Skeletal muscle tissue (tissue), 4 donors: Measurements from ENCODE around the gene KCNMA1. TPM values are rescaled to one million over a fixed set of nuclear protein-coding genes. Genes with fewer than 3 reads are reported as not detected.

ENCODE experiments used
- H3K27ac ChIP-seq: one replicate; pipeline ENCODE4 v1.7.0; 2013; ENCODE audit warnings: mild to moderate bottlenecking, low read depth, low read length, inconsistent platforms
- H3K27me3 ChIP-seq, 3 donors: one replicate each; pipeline ENCODE4 v1.7.0; 2013; ENCODE audit warnings: low read length in 3 of 3; ENCODE audit not compliant: control insufficient read depth in 3 of 3, insufficient read depth in 3 of 3
- H3K36me3 ChIP-seq, 3 donors: one replicate each; pipeline ENCODE4 v1.7.0; 2013; ENCODE audit warnings: low read length in 3 of 3; ENCODE audit not compliant: control insufficient read depth in 3 of 3, insufficient read depth in 3 of 3
- H3K4me1 ChIP-seq, 3 donors: one replicate each; pipeline ENCODE4 v1.7.0; 2013; ENCODE audit warnings: low read length in 3 of 3, mild to moderate bottlenecking in 3 of 3; ENCODE audit not compliant: control insufficient read depth in 3 of 3, insufficient read depth in 3 of 3
- H3K4me3 ChIP-seq, 3 donors: one replicate each; pipeline ENCODE4 v1.7.0; 2013; ENCODE audit warnings: low read length in 3 of 3
- H3K9ac ChIP-seq, 3 donors: one replicate each; pipeline ENCODE4 v1.7.0; 2013; ENCODE audit warnings: low read length in 3 of 3, mild to moderate bottlenecking in 3 of 3, moderate library complexity in 2 of 3, low read depth in 1 of 3
- H3K9me3 ChIP-seq, 3 donors: one replicate each; pipeline ENCODE4 v1.7.0; 2013; ENCODE audit warnings: low read length in 3 of 3; ENCODE audit not compliant: control insufficient read depth in 3 of 3
- total RNA-seq: library from RNA; depleted of rRNA; stranded (reverse); fragments of >200 nt; gene quantifications from one replicate; pipeline ENCODE4 v1.2.3, GENCODE V29; 2014
- donor health status: Osteomylitis.

Gene KCNMA1
- total RNA-seq, 1 donor from 2014 or later: 18.8 TPM

- H3K27me3 ChIP-seq: no peaks in the 10 kb centered on the region
- no peak overlapping the region for H3K4me3 ChIP-seq
- H3K9me3 ChIP-seq: no peaks in the 10 kb centered on the region
- peaks cover 4 to 23% (median 9%) of the 10 kb centered on the region in 3 donors for H3K4me1 ChIP-seq
- no peak overlapping the region for H3K9ac ChIP-seq
- no peaks in the 10 kb centered on the region for H3K36me3 ChIP-seq
- H3K27ac ChIP-seq: no peak overlapping the region
Observed at GRCh38 chr10:77293347-77293746, 344.3 kb downstream of the KCNMA1 start.

DNA sequence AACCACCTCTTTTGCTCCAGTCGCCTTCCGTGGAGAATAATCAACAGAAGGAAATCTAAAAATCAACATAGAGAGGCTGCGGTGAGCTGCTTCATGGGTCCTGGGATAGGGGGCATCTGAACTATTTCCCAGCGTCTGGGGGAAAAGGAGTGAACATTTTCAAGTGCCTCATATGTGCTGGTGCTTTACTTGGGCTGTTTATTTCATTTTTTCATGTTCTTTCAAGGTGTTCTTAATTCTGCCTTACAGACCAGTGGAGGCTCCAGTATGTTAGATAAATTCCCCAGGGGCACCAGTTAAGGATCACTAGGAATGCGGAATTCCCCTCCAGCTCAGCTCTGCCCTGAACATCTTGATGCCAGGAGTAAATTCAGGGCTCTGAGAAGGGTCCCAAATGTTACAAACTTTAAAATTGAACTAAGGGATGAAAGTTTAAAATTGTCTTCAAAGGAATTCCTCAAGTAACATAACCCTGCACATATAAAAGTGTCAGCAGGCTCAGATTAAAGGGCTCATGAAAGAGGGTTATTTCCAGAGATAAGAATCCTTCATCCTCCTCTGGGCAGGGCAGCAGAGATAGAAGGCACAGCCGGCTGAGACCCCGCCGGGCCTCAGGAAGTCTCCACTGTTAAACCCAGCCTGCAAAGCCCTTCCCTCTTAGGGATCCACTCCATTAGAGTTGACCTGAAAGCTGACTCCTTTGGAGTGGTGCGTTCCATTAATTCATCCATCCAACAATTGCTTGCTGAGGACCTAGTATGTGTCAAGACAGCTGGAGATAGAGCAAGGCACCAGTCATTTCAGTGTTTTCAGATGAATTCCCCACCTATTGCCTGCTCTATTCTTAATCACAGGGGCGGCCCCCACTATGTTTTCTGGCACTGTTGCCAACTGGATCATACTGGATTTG, 345.8 kb downstream of the KCNMA1 start:
- H3K27ac ChIP-seq: no peak overlapping the region

GRCh38 chr10:77290528-77291155, 347.0 kb downstream of the KCNMA1 start:
- H3K4me1 ChIP-seq: peaks cover 14 to 49% (median 26%) of the 10 kb centered on the region in 3 donors
- no peaks in the 10 kb centered on the region for H3K27me3 ChIP-seq
- H3K9me3 ChIP-seq: no peaks in the 10 kb centered on the region
- no peak overlapping the region for H3K4me3 ChIP-seq
- H3K9ac ChIP-seq: no peak overlapping the region
- H3K36me3 ChIP-seq: no peaks in the 10 kb centered on the region
- no peak overlapping the region for H3K27ac ChIP-seq

More for the DNA sequence above, 345.8 kb downstream of the KCNMA1 start:
- no peaks in the 10 kb centered on the region for H3K36me3 ChIP-seq
- H3K9me3 ChIP-seq: no peaks in the 10 kb centered on the region
- no peaks in the 10 kb centered on the region for H3K27me3 ChIP-seq
- H3K9ac ChIP-seq: no peak overlapping the region
- H3K4me1 ChIP-seq: peaks cover 10 to 38% (median 20%) of the 10 kb centered on the region in 3 donors
- no peak overlapping the region for H3K4me3 ChIP-seq

DNA sequence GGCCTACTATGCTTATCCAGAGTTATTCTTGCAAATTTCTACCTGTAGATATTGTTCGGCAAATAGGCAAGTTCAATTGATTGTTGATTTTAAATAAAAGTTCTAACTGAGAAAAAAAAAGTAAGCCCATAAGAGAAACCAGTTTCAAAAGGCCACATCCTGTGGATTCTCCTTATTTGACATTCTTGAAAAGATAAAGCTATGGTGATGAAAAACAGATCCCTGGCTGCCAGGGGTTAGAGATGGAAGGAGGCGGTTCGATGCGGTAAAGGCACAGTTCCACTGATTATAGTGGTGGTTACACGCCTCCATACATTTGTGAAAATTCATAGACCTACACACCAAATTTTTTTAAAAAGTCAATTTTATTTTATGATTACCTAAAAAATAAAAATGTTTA, 347.8 kb downstream of the KCNMA1 start:
- H3K4me3 ChIP-seq: no peak overlapping the region
- no peaks in the 10 kb centered on the region for H3K27me3 ChIP-seq
- no peak overlapping the region for H3K9ac ChIP-seq

GRCh38 chr10:77289027-77289501, 348.5 kb downstream of the KCNMA1 start:
- H3K36me3 ChIP-seq: no peaks in the 10 kb centered on the region
- no peak overlapping the region for H3K27ac ChIP-seq
- H3K4me1 ChIP-seq: peaks cover 18 to 43% (median 22%) of the 10 kb centered on the region in 3 donors
- no peak overlapping the region for H3K4me3 ChIP-seq
- H3K9ac ChIP-seq: no peak overlapping the region
- no peaks in the 10 kb centered on the region for H3K9me3 ChIP-seq
- H3K27me3 ChIP-seq: no peaks in the 10 kb centered on the region

More for the DNA sequence above, 347.8 kb downstream of the KCNMA1 start:
- no peaks in the 10 kb centered on the region for H3K36me3 ChIP-seq
- H3K9me3 ChIP-seq: no peaks in the 10 kb centered on the region
- H3K4me1 ChIP-seq: peaks cover 18 to 50% (median 28%) of the 10 kb centered on the region in 3 donors
- no peak overlapping the region for H3K27ac ChIP-seq

GRCh38 chr10:77287647-77288120, 349.9 kb downstream of the KCNMA1 start:
- H3K27me3 ChIP-seq: no peaks in the 10 kb centered on the region
- no peak overlapping the region for H3K9ac ChIP-seq
- peaks cover 14 to 35% (median 21%) of the 10 kb centered on the region in 3 donors for H3K4me1 ChIP-seq
- no peaks in the 10 kb centered on the region for H3K36me3 ChIP-seq
- no peak overlapping the region for H3K27ac ChIP-seq
- H3K4me3 ChIP-seq: no peak overlapping the region
- no peaks in the 10 kb centered on the region for H3K9me3 ChIP-seq

DNA sequence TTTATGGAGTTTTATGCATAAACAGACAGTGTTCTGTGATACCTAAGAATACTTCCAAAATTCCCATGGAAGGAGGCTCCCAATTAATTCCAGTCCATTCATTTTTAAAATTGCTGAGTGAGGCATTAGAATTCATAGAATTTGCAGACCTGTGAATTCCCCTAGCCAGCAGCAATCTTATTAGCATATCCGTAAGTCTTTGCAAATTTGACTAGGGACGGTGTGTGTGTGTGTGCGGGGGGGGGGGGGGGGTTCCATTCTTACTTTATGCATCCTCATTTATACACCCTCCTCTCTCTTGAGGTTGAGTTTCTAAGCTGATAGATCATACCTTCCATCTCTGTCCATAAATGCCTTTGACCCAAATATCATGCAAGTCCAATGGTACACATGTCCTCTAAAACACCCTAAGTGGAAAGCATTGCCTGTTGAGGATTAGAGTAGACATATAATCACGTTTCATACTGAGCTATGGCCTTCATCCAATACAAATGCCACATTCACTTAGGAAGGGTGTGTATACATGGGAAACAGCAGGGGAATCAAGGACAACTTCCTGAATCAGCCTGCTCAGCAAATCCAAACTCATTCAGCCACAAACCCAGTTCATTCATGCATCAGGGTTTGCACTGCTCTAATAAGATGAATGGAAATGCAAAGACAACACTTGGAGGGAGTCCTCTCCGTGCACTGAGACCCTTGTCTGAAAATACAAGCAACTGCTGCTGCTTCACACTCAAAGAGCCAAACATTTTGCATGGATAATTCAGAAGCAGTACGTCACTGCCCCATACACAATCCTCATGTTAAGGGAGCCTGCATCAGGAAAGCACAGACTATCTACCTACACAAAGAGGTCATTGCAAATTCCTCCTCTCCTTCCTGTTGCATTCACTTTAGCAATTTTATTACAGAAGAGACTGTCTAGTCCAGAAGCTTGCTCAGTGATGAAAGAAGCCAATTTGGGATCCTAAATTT, 350.8 kb downstream of the KCNMA1 start:
- Histone ChIP-seq H3K9me3 (no peaks in the 10 kb centered on the region), H3K9ac (no peak overlapping the region), H3K36me3 (no peaks in the 10 kb centered on the region), H3K27ac (no peak overlapping the region), H3K27me3 (no peaks in the 10 kb centered on the region), H3K4me1 (peaks cover 14 to 35% (median 21%) of the 10 kb centered on the region in 3 donors), H3K4me3 (no peak overlapping the region)

GRCh38 chr10:77285529-77286182, 352.0 kb downstream of the KCNMA1 start:
- no peak overlapping the region for H3K27ac ChIP-seq
- no peaks in the 10 kb centered on the region for H3K9me3 ChIP-seq
- H3K4me3 ChIP-seq: no peak overlapping the region
- no peaks in the 10 kb centered on the region for H3K27me3 ChIP-seq
- peaks cover 14 to 35% (median 19%) of the 10 kb centered on the region in 3 donors for H3K4me1 ChIP-seq
- H3K36me3 ChIP-seq: no peaks in the 10 kb centered on the region
- H3K9ac ChIP-seq: no peak overlapping the region

DNA sequence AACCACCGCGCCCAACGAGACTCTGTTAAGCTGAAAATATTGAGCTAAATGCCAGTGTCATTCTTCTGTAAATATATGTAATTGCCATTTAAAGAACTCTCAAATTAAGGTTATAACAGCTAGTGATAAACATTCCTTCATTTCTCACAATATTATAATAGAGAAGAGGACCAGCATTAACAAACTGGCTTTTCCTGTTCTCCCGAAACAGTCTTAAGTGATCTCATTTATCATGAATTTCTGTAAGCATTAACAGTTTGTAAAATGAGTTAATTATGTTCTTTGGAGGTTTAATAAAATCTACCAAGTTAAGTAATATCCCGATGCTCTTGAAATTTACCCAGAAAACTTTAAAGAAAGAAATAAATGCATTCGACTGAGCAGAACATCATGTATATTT, 352.8 kb downstream of the KCNMA1 start:
- Histone ChIP-seq H3K9ac (no peak overlapping the region), H3K27me3 (no peaks in the 10 kb centered on the region), H3K4me3 (no peak overlapping the region), H3K36me3 (no peaks in the 10 kb centered on the region), H3K9me3 (no peaks in the 10 kb centered on the region), H3K27ac (no peak overlapping the region), H3K4me1 (peaks cover 14 to 35% (median 19%) of the 10 kb centered on the region in 3 donors)
